GM18873 (cell line): ENCODE data around the gene EIF4E2.

ENCODE experiments used
- ATAC-seq: cut with Tn5 transposase; IDR thresholded peaks from one replicate; pipeline ENCODE4 v1.9.1; 2021; ENCODE audit warnings: mild to moderate bottlenecking, moderate library complexity, moderate number of reproducible peaks; ENCODE audit not compliant: unreplicated experiment, low FRiP score

The EIF4E2 gene

GRCh38 chr2:232535761-232536530 is 14.5 kb upstream of the EIF4E2 start:
- no peak for ATAC-seq

DNA sequence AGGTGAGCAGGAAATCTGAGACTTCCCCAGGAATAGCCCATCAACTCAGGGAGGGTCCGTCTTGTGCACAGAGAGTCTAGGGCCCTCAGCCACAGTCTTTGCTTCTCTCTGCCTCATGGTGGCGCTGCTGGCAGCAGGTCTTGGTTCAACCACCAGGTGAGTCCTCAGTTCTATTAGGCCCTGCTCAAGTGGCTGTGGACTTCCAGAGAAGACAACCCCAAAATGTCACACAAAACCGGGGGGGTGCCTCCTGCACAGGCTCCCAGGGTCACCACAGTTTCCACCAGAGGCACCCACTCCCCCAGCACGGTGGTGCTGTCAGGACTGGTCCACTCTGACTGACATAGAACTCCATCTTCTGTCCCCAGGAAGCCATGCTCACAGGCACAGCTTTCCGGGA is 13.4 kb upstream of the EIF4E2 start:
- ATAC-seq: no peak

- no peak for ATAC-seq
These were observed 13.0 kb upstream of the EIF4E2 start for GRCh38 chr2:232537499-232537898.

GRCh38 chr2:232538671-232539070 is 11.8 kb upstream of the EIF4E2 start:
- ATAC-seq: no peak

DNA sequence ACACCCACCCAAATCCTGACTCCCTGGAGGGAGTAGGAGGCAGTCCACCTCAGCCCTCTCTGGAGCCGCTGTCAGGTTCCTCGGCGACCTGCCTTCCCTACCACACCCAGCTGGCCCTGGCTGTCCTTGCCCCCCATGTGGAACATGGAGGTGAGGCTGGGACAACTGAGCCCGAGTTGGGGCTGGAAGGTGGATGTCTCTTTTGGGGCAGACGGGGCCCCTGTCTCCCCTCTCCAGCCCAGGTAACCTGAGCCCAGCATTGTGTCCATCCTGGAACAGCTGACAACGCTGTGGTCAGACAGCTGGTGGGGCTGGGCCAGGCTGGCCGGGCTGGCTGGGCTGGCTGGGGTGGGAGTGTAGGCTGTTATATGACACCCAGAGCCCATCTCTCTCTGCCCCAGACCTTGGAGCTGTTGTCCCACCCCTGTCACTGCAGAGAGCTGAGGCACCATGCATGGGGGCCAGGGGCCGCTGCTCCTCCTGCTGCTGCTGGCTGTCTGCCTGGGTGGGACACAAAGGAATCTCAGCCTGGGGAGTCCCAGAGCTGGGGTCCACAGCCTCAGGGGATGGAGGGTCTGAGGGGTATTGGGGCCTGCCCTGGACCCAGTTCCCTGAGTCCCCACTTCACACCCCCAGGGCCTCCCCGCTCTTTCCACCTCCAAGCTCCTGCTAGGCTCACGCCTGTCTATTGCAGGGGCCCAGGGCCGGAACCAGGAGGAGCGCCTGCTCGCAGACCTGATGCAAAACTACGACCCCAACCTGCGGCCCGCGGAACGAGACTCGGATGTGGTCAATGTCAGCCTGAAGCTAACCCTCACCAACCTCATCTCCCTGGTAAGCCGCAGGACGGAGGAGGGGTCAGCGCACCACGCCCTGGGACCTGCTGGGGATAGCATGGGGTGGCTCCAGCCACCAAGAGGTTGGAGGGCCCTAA is 10.9 kb upstream of the EIF4E2 start, which contains the start of gene CHRNG:
Gene CHRNG, plus strand, starts transcription at position 395 of the 934 bp plus-strand sequence. Its CDS starts 56 bp downstream, at position 451.
- no peak for ATAC-seq

- ATAC-seq: no peak
These were observed 9.9 kb upstream of the EIF4E2 start for GRCh38 chr2:232540441-232541041.

- no peak for ATAC-seq
These were observed 9.1 kb upstream of the EIF4E2 start for GRCh38 chr2:232541195-232541960.

GRCh38 chr2:232541961-232542714 is 8.4 kb upstream of the EIF4E2 start:
- no peak for ATAC-seq

DNA sequence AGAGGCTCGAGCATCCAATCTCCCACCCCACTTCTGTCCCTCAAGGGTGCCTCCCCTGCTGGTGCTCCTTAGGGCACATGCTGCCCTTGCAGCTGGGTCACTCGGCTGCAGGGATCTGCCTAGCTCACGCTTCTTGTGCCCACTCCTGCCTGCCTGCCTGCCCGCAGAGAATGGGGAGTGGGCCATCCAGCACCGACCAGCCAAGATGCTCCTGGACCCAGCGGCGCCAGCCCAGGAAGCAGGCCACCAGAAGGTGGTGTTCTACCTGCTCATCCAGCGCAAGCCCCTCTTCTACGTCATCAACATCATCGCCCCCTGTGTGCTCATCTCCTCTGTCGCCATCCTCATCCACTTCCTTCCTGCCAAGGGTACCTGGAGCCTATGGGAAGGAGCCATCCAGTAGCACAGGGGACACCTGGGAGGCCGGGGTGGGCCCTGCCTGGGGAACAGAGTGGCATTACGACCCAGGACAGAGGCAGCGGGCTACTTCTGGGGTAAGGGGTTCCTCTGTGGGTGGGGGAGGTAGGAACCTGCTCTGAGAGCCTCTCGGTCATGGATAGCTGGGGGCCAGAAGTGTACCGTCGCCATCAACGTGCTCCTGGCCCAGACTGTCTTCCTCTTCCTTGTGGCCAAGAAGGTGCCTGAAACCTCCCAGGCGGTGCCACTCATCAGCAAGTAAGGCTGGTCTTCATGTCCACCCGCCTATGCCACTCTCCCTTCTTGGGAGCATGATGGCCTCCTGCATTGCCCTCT is 7.6 kb upstream of the EIF4E2 start:
- no peak for ATAC-seq

DNA sequence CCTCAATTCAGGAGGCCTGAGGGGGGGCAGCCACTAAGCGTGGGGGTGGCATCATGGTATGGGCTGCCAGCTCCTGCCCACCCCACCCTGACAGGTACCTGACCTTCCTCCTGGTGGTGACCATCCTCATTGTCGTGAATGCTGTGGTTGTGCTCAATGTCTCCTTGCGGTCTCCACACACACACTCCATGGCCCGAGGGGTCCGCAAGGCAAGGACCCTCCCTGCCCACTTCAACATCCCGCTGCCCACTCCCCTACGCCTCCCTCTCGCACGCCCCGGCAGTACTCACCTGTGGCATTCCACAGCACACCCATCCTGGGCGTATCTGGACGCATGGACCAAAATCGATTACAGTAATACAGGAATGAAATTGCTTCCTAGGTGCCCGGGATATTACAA is 7.0 kb upstream of the EIF4E2 start:
- ATAC-seq: no peak

DNA sequence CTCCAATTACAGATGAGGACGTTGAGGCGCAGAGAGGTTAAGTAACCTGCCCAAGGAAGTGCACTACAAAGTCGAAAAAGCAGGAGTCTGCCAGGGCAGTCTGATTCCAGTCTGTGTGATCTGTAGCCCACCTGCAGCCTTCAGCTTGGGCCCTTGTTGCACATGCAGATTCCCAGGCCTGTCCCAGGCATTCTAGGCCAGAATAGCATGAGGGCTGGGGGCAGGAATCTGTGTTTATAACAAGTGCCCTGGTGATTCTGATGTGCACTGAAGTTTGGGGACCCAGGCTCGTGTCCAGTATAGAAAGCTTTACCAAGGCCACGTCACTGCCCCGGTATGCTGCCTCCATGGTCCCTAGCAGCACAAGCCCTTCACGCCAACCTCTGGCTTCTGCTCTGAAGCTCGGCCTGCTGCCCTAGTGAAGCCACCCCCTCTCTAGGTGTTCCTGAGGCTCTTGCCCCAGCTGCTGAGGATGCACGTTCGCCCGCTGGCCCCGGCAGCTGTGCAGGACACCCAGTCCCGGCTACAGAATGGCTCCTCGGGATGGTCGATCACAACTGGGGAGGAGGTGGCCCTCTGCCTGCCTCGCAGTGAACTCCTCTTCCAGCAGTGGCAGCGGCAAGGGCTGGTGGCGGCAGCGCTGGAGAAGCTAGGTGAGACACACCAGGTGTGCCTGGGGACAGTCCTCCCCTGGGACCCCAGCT is 6.4 kb upstream of the EIF4E2 start:
- no peak for ATAC-seq

DNA sequence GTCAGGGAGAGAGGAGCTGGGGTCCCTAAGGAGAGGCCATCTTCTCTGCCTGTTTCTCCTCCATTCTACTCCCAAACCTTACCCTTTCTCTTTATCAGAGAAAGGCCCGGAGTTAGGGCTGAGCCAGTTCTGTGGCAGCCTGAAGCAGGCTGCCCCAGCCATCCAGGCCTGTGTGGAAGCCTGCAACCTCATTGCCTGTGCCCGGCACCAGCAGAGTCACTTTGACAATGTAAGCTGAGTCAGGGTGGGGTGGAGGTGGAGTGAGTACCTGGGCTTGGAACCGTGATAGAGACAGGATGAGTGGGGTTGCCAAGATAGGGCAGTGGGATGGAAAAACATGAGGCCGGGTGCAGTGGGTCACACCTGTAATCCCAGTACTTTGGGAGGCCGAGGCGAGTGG is 5.8 kb upstream of the EIF4E2 start:
- ATAC-seq: no peak

GRCh38 chr2:232545511-232546375 is 4.7 kb upstream of the EIF4E2 start:
- ATAC-seq: no peak

DNA sequence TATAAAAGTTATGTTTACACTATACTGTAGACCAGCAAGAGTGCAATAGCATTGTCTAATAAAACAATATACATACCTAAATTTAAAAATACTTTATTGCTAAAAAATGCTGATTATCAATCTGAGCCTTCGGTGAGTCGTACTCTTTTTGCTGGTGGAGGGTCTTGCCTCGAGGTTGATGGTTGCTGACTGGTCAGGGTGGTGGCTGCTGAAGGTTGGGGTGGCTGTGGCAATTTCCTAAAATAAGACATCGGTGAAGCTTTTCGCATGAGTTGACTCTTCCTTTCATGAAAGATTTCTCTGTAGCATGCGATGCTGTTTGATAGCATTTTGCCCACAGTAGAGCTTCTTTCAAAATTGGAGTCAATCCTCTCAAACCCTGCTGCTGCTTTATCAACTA is 2.5 kb upstream of the EIF4E2 start:
- ATAC-seq: no peak

GRCh38 chr2:232549655-232550353 is 685 bp upstream of the EIF4E2 start:
- no peak for ATAC-seq

DNA sequence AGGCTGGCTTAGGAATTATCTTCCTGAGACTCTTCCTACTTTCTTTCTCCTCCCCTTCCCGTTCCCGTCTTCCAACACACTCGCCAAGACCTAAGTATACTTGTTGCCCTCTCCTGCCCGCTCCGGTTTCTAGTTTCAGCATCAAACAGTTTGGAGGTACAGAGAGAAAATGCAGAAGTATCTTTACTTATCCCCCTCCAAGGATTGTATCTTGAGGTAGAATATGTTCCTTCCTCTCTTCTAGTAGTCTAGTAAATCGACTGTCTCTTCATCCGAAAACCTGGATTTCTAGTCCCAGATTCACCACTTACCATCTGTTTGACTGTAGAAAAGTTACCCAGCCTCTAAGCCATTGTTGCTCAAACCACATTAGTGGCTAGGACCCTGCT is 755 bp downstream of the EIF4E2 start:
- ATAC-seq: no peak

DNA sequence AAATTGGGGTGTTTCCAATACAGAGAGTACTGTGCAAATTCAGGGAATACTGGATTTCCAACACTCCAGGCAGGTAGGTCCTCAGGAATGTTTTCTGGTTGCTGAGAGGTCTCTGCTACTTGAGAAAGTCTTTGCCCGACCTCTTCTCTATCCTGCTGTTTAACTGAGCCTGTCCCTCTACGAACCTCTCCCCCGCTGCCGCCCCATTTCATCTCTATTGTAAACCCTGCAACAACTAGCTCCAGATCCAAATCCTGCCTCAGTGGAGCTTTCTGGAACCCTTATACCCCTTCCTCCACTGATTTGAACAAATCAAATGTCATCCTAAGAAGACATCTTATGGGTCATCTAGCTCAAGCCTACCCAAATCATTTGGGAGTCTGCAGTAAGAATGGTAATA is 1.3 kb downstream of the EIF4E2 start:
- ATAC-seq: no peak
